ENCODE data around the gene CCDC59.

DNA sequence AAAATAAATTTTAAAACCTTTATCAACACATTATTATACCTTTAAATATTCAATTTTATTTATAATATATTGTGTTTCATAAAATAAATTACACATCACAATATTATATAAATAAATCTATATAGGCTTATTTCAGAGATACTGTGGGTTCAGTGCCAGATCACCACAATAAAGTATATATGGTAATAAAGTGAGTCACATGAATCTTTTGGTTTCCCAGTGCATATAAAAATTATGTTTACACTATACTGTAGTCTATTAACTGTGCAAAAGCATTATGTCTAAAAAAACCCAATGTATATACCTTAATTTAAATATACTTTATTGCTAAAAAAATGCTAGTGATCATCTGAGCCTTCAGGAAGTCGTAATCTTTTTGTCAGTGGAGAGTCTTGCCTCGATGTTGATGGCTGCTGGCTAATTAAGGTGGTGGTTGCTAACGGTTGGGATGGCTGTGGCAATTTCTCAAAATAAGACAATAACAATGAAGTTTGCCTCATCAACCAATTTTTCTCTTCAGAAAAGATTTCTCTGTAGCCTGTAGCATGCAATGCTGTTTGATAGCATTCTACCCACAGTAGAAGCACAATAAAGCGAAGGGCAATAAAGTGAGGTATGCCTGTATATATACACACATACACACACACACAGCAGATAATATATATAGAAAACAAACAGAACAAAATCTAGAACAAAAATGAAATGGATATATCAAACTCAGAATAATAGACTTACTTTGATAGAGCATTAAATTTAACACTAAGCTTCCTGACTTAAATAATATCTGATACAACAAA, 32.4 kb downstream of the CCDC59 start:
- TF ChIP-seq, protein P1, sequence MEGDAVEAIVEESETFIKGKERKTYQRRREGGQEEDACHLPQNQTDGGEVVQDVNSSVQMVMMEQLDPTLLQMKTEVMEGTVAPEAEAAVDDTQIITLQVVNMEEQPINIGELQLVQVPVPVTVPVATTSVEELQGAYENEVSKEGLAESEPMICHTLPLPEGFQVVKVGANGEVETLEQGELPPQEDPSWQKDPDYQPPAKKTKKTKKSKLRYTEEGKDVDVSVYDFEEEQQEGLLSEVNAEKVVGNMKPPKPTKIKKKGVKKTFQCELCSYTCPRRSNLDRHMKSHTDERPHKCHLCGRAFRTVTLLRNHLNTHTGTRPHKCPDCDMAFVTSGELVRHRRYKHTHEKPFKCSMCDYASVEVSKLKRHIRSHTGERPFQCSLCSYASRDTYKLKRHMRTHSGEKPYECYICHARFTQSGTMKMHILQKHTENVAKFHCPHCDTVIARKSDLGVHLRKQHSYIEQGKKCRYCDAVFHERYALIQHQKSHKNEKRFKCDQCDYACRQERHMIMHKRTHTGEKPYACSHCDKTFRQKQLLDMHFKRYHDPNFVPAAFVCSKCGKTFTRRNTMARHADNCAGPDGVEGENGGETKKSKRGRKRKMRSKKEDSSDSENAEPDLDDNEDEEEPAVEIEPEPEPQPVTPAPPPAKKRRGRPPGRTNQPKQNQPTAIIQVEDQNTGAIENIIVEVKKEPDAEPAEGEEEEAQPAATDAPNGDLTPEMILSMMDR (IDR thresholded peaks at IDR 0.05) = no peak
- TF ChIP-seq FOSL2 (IDR thresholded peaks at IDR 0.05; ENCODE audit: borderline replicate concordance, low read depth) (no peak), POLR2AphosphoS5 (IDR thresholded peaks at IDR 0.05; ENCODE audit: low read depth, low read length) (no peak), EP300 (IDR thresholded peaks at IDR 0.05; ENCODE audit: borderline replicate concordance in 1 of 2, low read depth in 1 of 2, low read length in 1 of 2) (no peak), TAF1 (IDR thresholded peaks at IDR 0.05; ENCODE audit: borderline replicate concordance, low read depth, low read length) (no peak), RFX5 (IDR thresholded peaks at IDR 0.05; ENCODE audit: low read length) (no peak)
- TF ChIP-seq, protein P2, sequence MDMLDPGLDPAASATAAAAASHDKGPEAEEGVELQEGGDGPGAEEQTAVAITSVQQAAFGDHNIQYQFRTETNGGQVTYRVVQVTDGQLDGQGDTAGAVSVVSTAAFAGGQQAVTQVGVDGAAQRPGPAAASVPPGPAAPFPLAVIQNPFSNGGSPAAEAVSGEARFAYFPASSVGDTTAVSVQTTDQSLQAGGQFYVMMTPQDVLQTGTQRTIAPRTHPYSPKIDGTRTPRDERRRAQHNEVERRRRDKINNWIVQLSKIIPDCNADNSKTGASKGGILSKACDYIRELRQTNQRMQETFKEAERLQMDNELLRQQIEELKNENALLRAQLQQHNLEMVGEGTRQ (IDR thresholded peaks at IDR 0.05; ENCODE audit: borderline replicate concordance, low read depth, low read length) = no peak
- TF ChIP-seq, protein P3, sequence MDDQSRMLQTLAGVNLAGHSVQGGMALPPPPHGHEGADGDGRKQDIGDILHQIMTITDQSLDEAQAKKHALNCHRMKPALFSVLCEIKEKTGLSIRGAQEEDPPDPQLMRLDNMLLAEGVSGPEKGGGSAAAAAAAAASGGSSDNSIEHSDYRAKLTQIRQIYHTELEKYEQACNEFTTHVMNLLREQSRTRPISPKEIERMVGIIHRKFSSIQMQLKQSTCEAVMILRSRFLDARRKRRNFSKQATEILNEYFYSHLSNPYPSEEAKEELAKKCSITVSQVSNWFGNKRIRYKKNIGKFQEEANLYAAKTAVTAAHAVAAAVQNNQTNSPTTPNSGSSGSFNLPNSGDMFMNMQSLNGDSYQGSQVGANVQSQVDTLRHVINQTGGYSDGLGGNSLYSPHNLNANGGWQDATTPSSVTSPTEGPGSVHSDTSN (IDR thresholded peaks at IDR 0.05) = no peak
